HepG2 (cell line): Measurements from ENCODE around the gene MLLT1. TPM values are rescaled to one million over a fixed set of nuclear protein-coding genes. Genes with fewer than 3 reads are reported as not detected.

ENCODE experiments used
- CEBPG ChIP-seq: IDR thresholded peaks from 2 replicates; pipeline ENCODE4 v1.6.1; 2016
- FOSL2 ChIP-seq: sonication (generic); formaldehyde crosslinking; IDR thresholded peaks from 2 replicates; pipeline ENCODE4 v1.4.0; 2020; ENCODE audit warnings: missing genetic modification reagents
- GATAD2A ChIP-seq: IDR thresholded peaks from 2 replicates; pipeline ENCODE4 v1.6.1; 2016
- GFI1 ChIP-seq: sonication (generic); formaldehyde crosslinking; IDR thresholded peaks from 2 replicates; pipeline ENCODE4 v1.5.0; 2020; ENCODE audit warnings: missing genetic modification reagents, mild to moderate bottlenecking, borderline replicate concordance
- HNF1B ChIP-seq: sonication (generic); formaldehyde crosslinking; IDR thresholded peaks from 2 replicates; pipeline ENCODE4 v1.5.1; 2020; ENCODE audit warnings: mild to moderate bottlenecking, moderate library complexity, missing genetic modification reagents
- HOXD1 ChIP-seq: sonication (generic); formaldehyde crosslinking; IDR thresholded peaks from 2 replicates; pipeline ENCODE4 v1.5.0; 2020; ENCODE audit warnings: missing genetic modification reagents
- MYPOP ChIP-seq: sonication (generic); formaldehyde crosslinking; IDR thresholded peaks from 2 replicates; pipeline ENCODE4 v1.8.1; 2023; ENCODE audit warnings: mild to moderate bottlenecking, moderate library complexity, missing genetic modification reagents
- NFYB ChIP-seq: sonication (generic); formaldehyde crosslinking; IDR thresholded peaks from 2 replicates; pipeline ENCODE4 v1.4.0; 2020; ENCODE audit warnings: missing genetic modification reagents
- NONO ChIP-seq, 2 experiments: fragments of 450-650 bp in 1 of 2; sonication (generic) in 1 of 2; formaldehyde crosslinking in 1 of 2; IDR thresholded peaks in 1 of 2; conservative IDR thresholded peaks in 1 of 2; 2 replicates each; pipeline versions ENCODE4 v1.6.1 to v1.8.0; 2017 to 2022; ENCODE audit warnings: mild to moderate bottlenecking in 1 of 2, missing genetic modification reagents in 1 of 2, moderate library complexity in 1 of 2
- SALL1 ChIP-seq: sonication (generic); formaldehyde crosslinking; IDR thresholded peaks from 2 replicates; pipeline ENCODE4 v1.8.0; 2022; ENCODE audit warnings: mild to moderate bottlenecking, missing genetic modification reagents
- SP5 ChIP-seq: IDR thresholded peaks from 2 replicates; pipeline ENCODE4 v1.6.1; 2016; ENCODE audit warnings: low read depth, borderline replicate concordance
- STAT5B ChIP-seq: sonication (generic); formaldehyde crosslinking; IDR thresholded peaks from 2 replicates; pipeline ENCODE4 v1.4.0; 2020; ENCODE audit warnings: missing genetic modification reagents
- STAT6 ChIP-seq: sonication (generic); formaldehyde crosslinking; IDR thresholded peaks from 2 replicates; pipeline ENCODE4 v1.4.0; 2020; ENCODE audit warnings: missing genetic modification reagents, mild to moderate bottlenecking, borderline replicate concordance
- UBTF ChIP-seq: sonication (generic); formaldehyde crosslinking; IDR thresholded peaks from 2 replicates; pipeline ENCODE4 v1.4.0; 2020; ENCODE audit warnings: mild to moderate bottlenecking, missing genetic modification reagents
- ZBTB34 ChIP-seq: sonication (generic); formaldehyde crosslinking; IDR thresholded peaks from 2 replicates; pipeline ENCODE4 v1.8.0; 2022; ENCODE audit warnings: mild to moderate bottlenecking, missing genetic modification reagents
- ZBTB38 ChIP-seq: sonication (generic); formaldehyde crosslinking; IDR thresholded peaks from 2 replicates; pipeline ENCODE4 v1.5.1; 2020; ENCODE audit warnings: mild to moderate bottlenecking, missing genetic modification reagents
- ZFX ChIP-seq: sonication (generic); formaldehyde crosslinking; IDR thresholded peaks from 2 replicates; pipeline ENCODE4 v1.4.0; 2020; ENCODE audit warnings: mild to moderate bottlenecking, low read depth, missing genetic modification reagents, moderate library complexity
- ZNF274 ChIP-seq: sonication (generic); formaldehyde crosslinking; IDR thresholded peaks from 2 replicates; pipeline ENCODE4 v1.5.1; 2020; ENCODE audit warnings: mild to moderate bottlenecking, missing genetic modification reagents
- ZSCAN12 ChIP-seq: sonication (generic); formaldehyde crosslinking; IDR thresholded peaks from 2 replicates; pipeline ENCODE4 v1.9.0; 2021; ENCODE audit warnings: mild to moderate bottlenecking, missing genetic modification reagents
- polyA plus RNA-seq, 8 experiments: library from polyadenylated mRNA; depleted of rRNA in 3 of 8; stranded (reverse) in 7 of 8; unstranded in 1 of 8; fragments of >200 nt; fragmentation: Illumina TruSeq in 4 of 8; extraction: Trizol in 4 of 8; gene quantifications; 2 replicates each; pipeline versions ENCODE4 v1.2.1 to v1.2.3, GENCODE V29; 2011 to 2016; ENCODE audit warnings: low read depth in 4 of 8, missing spikeins in 1 of 8, mixed read lengths in 1 of 8; ENCODE audit not compliant: insufficient read depth in 1 of 8
- total RNA-seq, 5 experiments: library from RNA; depleted of rRNA; stranded (reverse); fragments of >200 nt; fragmentation: Illumina TruSeq; extraction: Trizol; gene quantifications; 2 replicates each; pipeline ENCODE4 v1.2.3, GENCODE V29; 2016; ENCODE audit warnings: low read depth in 1 of 5

MLLT1 gene
- total and polyA plus RNA-seq, 2 of the 13 experiments (the other 11 are each of a cell fraction or from before 2014, with no cell fraction given) = 11.7 to 12.2 TPM

- TF ChIP-seq SALL1 (peak; percentile 59), HOXD1 (CRISPR knock-in tag) (0 out of 2 replicates have a peak, but pooled peaks have one; percentile 52), ZBTB34 (CRISPR knock-in tag) (peak; percentile 67; the same call in 1 of the 2 replicates), CEBPG (CRISPR knock-in tag) (0 out of 2 replicates have a peak, but pooled peaks have one; percentile 7), SP5 (CRISPR knock-in tag) (peak; percentile 85), NFYB (no peak), GATAD2A (CRISPR knock-in tag) (peak; percentile 48; the same call in 1 of the 2 replicates), STAT5B (no peak), GFI1 (no peak), FOSL2 (CRISPR knock-in tag) (no peak), ZFX (CRISPR knock-in tag) (peak; percentile 60), ZBTB38 (CRISPR knock-in tag) (peak; percentile 98), ZNF274 (CRISPR knock-in tag) (no peak), ZSCAN12 (CRISPR knock-in tag) (no peak), NONO (IDR thresholded peaks at IDR 0.05) (no peak), NONO (CRISPR knock-in tag; conservative IDR thresholded peaks at IDR 0.05) (peak; percentile 42; the same call in 1 of the 2 replicates), STAT6 (CRISPR knock-in tag) (no peak), MYPOP (no peak), HNF1B (CRISPR knock-in tag) (peak; percentile 12; the same call in 1 of the 2 replicates), UBTF (CRISPR knock-in tag) (peak; percentile 66)
Measured at GRCh38 chr19:6241680-6242377, 37.9 kb downstream of the MLLT1 start (continued).
